ENCODE data around the gene BCORL1.

DNA sequence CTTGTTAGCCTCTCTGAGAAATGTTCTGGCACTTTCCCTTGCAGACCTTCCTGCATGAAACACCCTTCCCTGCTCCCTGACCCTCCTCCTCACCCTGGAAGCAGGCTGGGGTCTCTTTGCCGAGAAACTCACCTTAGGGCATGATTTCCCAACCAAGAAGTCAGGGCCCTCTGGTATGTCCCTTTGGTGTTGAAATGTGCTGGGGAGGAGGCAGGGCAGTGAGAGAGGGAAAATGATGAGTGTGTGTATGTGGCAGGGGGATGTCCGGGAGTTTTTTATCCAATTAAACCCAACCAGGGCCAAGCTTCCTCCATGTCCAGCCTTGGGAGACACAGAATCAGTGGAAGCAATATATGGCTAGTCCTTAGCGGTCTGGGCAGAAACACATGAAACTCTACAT, 122.8 kb downstream of the BCORL1 start:
- TF ChIP-seq, protein P1, sequence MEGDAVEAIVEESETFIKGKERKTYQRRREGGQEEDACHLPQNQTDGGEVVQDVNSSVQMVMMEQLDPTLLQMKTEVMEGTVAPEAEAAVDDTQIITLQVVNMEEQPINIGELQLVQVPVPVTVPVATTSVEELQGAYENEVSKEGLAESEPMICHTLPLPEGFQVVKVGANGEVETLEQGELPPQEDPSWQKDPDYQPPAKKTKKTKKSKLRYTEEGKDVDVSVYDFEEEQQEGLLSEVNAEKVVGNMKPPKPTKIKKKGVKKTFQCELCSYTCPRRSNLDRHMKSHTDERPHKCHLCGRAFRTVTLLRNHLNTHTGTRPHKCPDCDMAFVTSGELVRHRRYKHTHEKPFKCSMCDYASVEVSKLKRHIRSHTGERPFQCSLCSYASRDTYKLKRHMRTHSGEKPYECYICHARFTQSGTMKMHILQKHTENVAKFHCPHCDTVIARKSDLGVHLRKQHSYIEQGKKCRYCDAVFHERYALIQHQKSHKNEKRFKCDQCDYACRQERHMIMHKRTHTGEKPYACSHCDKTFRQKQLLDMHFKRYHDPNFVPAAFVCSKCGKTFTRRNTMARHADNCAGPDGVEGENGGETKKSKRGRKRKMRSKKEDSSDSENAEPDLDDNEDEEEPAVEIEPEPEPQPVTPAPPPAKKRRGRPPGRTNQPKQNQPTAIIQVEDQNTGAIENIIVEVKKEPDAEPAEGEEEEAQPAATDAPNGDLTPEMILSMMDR (IDR thresholded peaks at IDR 0.05; ENCODE audit: low read depth, low read length): no peak
- TF ChIP-seq POLR2A (IDR thresholded peaks at IDR 0.05; ENCODE audit: extremely low read depth, insufficient read length): no peak
- TF ChIP-seq, protein P2, sequence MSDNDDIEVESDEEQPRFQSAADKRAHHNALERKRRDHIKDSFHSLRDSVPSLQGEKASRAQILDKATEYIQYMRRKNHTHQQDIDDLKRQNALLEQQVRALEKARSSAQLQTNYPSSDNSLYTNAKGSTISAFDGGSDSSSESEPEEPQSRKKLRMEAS (IDR thresholded peaks at IDR 0.05; ENCODE audit: low read depth, low read length): no peak

Measured in NB4 (cell line).